Astrocyte of the hippocampus (primary cell): ENCODE data around the gene BTBD1.
"Not testable (repeated sequence)": the region's sequence is repeated elsewhere in the genome, so short reads cannot be mapped to it uniquely, and the experiment has no call there.

ENCODE experiments used
- DNase-seq: peaks from one replicate; pipeline ENCODE4 v3.0.0; 2011; ENCODE audit warnings: low read depth, low spot score

BTBD1 gene

DNA sequence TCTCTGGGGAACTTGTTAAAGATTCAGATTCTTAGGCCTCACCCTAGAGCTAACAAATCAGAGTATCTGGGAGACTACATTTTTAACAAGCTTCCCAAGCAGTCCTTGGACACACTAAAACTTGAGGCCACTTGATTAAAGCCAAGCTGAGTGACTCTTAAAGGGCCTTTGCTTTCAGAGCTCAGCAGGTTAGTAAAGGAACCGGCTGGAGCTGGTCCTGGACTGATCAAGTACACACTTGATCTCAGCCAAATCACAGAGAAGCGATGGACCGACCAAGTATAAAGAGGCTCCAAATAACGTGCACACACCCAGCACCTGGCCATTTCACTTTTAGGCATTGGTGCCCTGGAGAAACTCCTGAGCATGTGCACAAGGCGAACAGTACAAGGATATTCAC lies 27.5 kb upstream of the BTBD1 start:
- DNase-seq = no peak

DNA sequence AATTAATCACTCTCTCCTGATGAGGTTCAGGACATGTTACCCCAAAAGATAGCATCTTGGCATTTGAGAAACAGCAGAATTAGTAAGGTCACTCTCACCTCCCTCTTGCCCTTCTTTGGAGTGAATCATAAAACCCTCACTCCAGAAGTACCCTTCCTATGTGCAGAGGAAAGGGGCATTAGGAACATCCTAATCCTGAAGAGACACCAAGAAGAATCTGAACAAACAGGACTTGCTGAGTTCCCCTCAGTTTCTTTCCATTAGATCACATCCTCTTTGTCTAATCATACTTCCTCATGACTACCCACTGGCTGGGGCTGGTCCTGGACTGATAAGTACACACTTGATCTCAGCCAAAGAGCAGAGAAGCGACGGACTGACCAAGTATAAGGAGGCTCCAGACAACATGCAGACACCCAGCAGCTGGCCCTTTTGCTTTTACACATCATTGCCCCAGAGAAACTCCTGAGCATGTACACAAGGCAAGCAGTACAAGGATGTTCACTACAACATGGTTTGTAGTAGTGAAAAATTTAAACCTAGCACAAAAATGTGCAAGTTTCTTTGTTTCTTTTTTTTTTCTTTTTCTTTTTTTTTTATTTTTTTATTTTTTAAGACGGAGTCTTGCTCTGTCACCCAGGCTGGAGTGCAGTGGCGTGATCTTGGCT lies 25.4 kb upstream of the BTBD1 start:
- DNase-seq = no peak

DNA sequence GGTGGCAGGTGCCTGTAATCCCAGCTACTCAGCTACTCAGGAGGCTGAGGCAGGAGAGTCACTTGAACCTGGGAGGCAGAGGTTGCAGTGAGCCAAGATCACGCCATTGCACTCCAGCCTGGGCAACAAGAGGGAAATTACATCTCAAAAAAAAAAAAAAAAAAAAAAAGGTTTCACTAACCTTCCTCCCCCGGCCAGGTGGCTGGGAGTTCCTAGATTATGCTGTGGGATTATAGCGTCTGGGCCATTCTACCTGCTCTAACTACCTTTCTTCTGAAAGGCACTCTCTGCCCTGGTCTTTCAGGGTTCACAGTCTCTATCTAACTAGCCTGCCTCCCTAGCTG lies 24.9 kb upstream of the BTBD1 start:
- not testable (repeated sequence) for DNase-seq

GRCh38 chr15:83090465-83090864 lies 23.4 kb upstream of the BTBD1 start:
- DNase-seq = no peak

DNA sequence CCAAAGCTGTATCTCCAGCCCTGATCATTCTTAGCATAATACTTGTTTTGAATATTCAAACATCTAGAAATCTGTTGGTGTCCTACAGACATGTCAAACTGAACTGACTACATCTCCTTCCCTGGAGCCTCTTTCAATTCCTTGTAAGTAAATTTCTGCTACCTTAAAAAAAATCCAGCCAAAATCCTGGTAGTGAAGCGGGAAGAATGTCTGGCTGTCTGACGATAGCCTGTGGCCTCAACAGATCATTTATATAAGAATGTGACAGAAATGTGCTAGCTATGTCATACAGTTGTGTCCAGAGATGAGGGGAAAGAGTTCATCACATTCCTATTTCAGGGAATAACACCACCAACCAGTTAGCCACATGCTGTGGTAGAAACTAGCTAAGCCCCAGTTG lies 21.8 kb upstream of the BTBD1 start:
- no peak for DNase-seq

- DNase-seq = no peak
Measured at GRCh38 chr15:83087576-83087975, 20.5 kb upstream of the BTBD1 start.

DNA sequence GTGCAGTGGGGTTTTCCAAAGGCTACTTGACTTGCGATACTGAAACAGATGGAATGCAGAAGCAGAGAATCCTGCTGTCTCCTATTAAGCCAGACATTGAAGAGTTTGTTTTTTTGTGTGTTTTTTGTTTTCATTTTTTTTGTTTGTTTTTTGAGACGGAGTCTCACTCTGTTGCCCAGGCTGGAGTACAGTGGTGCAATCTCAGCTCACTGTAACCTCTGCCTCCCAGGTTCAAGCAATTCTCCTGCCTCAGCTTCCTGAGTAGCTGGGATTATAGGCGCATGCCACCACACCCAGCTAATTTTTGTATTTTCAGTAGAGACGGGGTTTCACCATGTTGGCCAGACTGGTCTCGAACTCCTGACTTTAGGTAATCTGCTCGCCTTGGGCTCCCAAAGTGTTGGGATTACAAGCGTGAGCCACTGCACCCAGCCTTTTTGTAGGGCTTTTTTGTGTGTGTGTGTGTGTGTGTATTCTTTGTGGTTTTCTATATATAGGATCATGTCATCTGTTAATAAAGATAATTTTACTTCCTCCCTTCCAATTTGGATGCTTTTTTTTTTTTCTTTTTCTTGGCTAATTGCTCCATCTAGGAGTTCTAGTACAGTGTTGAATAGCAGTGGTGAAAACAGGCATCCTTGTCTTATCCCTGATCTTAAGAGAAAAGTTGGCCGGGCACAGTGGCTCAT lies 19.0 kb upstream of the BTBD1 start:
- DNase-seq = not testable (repeated sequence)

DNA sequence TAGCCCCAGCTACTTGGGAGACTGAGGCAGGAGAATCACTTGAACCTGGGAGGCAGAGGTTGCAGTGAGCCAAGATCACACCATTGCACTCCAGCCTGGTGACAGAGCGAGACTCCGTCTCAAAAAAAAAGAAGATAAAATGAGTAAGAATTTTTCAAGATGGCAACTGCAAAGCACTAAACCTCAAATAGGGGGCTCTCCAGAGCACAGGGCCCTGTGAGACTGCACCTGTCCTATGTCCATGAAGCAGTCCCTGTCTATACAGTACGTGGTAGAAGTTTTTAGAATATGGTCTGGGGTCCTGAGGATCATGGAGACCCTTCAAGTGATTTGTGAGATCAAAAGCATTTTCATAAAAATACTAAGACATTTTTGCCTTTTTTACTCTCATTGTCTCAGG lies 18.4 kb upstream of the BTBD1 start:
- not testable (repeated sequence) for DNase-seq

DNA sequence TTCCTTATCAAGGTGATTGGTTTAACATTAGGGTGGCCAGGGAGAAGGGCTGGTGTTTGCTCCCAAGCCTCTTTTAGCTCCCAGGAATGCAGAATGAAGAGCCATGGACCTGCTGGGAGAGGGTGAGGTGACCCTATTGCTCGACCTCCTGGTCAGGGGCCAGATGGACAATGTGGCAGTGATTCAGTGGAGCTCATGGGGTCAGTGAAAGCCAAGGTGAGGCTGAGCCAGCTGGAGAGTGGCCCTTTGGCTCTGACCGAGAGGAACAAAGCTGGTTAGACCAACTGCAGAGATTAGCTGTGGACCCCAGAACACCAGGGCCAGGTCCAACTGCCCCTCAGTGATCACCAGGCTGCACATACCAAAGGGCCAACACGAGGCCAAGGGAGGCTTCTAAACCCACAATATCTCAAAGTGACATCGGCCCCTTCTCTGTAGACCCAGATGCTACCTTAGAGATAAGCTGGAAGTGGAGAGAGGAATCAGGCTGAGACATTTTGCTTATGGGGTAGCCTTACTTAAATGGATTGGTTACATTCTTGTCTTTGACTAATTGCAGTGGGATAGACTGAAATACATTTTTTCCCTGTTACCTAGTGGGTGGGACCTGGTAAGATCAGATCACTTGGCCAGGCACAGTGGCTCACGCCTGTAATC lies 15.8 kb upstream of the BTBD1 start:
- DNase-seq = no peak

GRCh38 chr15:83081256-83082014 lies 14.4 kb upstream of the BTBD1 start:
- no peak for DNase-seq

GRCh38 chr15:83078712-83079111 lies 11.7 kb upstream of the BTBD1 start:
- no peak for DNase-seq

DNA sequence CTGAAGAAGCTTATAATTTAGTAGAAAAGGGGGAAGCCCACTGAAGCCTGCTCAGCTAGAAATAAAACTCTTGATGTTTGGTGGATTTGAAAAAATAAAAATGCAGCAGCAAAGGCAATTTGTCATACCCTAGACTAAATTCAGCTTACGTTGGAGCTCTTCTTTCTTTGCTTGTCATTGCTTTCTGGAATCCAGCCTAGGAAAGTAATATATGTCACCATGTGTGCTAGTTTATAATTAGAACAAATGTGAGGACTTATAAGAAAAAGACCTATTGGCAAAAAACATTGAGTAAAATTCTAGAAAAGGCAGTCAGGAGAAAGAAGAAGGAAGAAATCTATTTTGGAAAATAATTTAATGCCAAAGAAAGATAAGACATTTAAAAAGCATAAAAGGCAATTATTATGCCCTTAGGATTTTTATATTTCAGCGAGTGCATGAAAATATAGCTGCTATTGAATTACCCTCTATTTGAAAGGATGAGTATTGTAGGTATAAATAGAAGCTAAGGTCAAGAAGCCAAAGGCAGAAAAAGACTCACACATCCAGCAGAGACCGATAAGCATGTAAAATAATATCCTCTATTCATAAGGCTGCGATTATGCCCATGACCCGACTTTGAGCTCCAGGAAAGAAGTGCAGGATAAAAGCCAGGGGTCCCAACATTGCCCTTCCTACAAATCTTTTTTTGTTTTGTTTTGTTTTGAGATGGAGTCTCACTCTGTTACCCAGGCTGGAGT lies 10.6 kb upstream of the BTBD1 start:
- no peak for DNase-seq

- not testable (repeated sequence) for DNase-seq
Measured at GRCh38 chr15:83069211-83069642, 2.2 kb upstream of the BTBD1 start.

GRCh38 chr15:83068054-83068453 lies 1.0 kb upstream of the BTBD1 start:
- DNase-seq = no peak

DNA sequence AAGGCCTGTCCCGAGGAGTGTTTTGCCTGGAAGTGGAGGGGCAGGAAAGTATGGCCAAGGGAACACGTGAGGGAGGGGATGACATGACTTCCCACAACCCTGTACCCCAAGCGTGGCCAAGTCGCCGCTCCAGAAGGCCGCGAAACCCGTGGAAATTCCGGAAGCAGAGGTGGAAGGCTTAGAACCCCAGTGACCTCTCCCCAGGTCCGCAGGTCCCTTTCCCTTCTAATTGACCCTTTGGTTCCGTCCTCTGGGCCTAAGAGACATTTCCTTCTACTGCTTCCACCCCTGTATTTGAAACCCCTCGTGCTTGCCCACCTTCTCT lies 548 bp upstream of the BTBD1 start:
- no peak for DNase-seq

- no peak for DNase-seq
Measured at GRCh38 chr15:83066034-83066733, 868 bp downstream of the BTBD1 start.

- no peak for DNase-seq
Measured at GRCh38 chr15:83065431-83065830, 1.6 kb downstream of the BTBD1 start.

DNA sequence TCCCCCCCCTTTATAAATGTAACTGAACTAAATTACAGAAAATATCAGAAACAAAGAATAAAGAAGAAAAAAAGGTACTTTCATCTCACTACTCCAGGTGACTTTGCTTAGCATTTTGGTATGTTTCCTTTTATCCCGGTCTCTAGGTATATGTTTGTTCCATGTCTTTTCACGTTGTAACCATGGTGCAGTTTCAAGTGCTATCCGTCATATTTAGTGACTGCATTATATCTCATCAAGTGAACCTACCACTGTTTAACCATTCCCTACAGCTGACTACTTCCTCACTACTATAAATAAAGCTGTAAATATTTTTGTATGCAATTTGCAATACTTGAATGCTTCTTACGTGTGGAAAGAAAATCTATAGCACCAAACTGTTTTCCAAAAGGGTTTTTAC lies 2.2 kb downstream of the BTBD1 start:
- peak; percentile 10 for DNase-seq

GRCh38 chr15:83063551-83063950 lies 3.5 kb downstream of the BTBD1 start:
- DNase-seq = no peak

DNA sequence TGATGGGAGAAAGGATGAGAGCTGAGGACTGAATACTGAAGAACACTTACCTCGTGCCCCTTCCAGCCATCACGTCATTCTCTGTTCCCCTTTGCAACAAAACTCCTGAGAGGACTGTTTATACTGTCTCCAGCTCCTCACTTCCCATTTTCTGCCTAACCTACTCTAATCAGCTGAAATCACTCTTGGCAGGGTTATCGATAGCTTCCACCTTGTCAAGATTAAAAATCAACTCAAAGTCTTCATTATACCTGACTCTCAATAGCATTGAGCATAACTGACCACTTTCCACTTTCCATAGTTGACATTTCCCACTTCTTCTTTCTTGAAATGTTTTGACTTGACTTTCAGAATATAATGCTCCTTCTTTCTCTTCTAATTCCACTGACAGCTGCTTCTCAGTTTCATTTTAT lies 4.3 kb downstream of the BTBD1 start:
- DNase-seq = no peak

- DNase-seq = peak; percentile 27
Measured at GRCh38 chr15:83061680-83062079, 5.4 kb downstream of the BTBD1 start.
